IMR-90 (cell line): ENCODE data around the gene GPC6. TPM values are rescaled to one million over a fixed set of nuclear protein-coding genes. Genes with fewer than 3 reads are reported as not detected.

Experiments used
- ATAC-seq: fragments of 200-7000 bp; cut with Tn5 transposase; 2 replicates; pipeline ENCODE4 v1.9.1; 2020; ENCODE audit warnings: low read depth, mild to moderate bottlenecking, moderate library complexity
- BruUV-seq: library from RNA; stranded (reverse); fragments of 400-500 nt; replicated peaks from 2 replicates; lab custom pipeline; 2021; lab: Mats Ljungman, UMichigan
- CTCF ChIA-PET: fragments of 300-600 bp; formaldehyde crosslinking; extraction: SDS; loops from one replicate; lab custom pipeline; 2021; ENCODE audit warnings: antibody characterized with exemption; lab: Yijun Ruan, JAX
- POLR2A ChIA-PET: fragments of 300-600 bp; sonication (Branson Sonifier 250); formaldehyde crosslinking; loops from one replicate; lab custom pipeline; 2022; ENCODE audit warnings: antibody characterized with exemption; ENCODE audit not compliant: unreplicated experiment; lab: Charles Lee
- DNase-seq: peaks from one replicate; pipeline ENCODE4 v3.0.0; 2013
- H2AFZ ChIP-seq: replicated peaks from 2 replicates; pipeline ENCODE3; 2013; ENCODE audit warnings: low read length, mild to moderate bottlenecking; ENCODE audit not compliant: poor library complexity
- H2AK5ac ChIP-seq: 2 replicates; pipeline ENCODE4 v1.6.1; 2013; ENCODE audit warnings: low read depth, low read length, inconsistent platforms
- H2AK9ac ChIP-seq: replicated peaks from 2 replicates; pipeline ENCODE3; 2013; ENCODE audit warnings: mild to moderate bottlenecking, low read depth, low read length, moderate library complexity; ENCODE audit not compliant: poor library complexity
- H2BK120ac ChIP-seq: 2 replicates; pipeline ENCODE4 v1.6.1; 2013; ENCODE audit warnings: low read depth, low read length, inconsistent platforms
- H2BK15ac ChIP-seq: 3 replicates; pipeline ENCODE4 v1.6.1; 2013; ENCODE audit warnings: low read depth, low read length, inconsistent platforms
- H2BK20ac ChIP-seq: 2 replicates; pipeline ENCODE4 v1.6.1; 2013; ENCODE audit warnings: low read depth, mild to moderate bottlenecking, inconsistent platforms, low read length, moderate library complexity
- H2BK5ac ChIP-seq: 2 replicates; pipeline ENCODE4 v1.6.1; 2013; ENCODE audit warnings: mild to moderate bottlenecking, low read depth, low read length, inconsistent platforms; ENCODE audit not compliant: poor library complexity, severe bottlenecking
- H3K14ac ChIP-seq: replicated peaks from 2 replicates; pipeline ENCODE4 v1.6.1; 2013; ENCODE audit warnings: low read depth, low read length, inconsistent platforms
- H3K18ac ChIP-seq: 2 replicates; pipeline ENCODE4 v1.6.1; 2013; ENCODE audit warnings: low read depth, low read length, control low read depth
- H3K23ac ChIP-seq: 2 replicates; pipeline ENCODE4 v1.6.1; 2013; ENCODE audit warnings: low read depth, low read length, inconsistent platforms
- H3K27ac ChIP-seq: 2 replicates; pipeline ENCODE4 v1.5.1; 2013; ENCODE audit warnings: mild to moderate bottlenecking, control low read depth, low read length; ENCODE audit not compliant: insufficient read depth
- H3K27me3 ChIP-seq: 2 replicates; pipeline ENCODE4 v1.6.1; 2013; ENCODE audit warnings: low read length; ENCODE audit not compliant: control insufficient read depth, insufficient read depth
- H3K36me3 ChIP-seq: 2 replicates; pipeline ENCODE4 v1.6.1; 2013; ENCODE audit warnings: low read length, mixed read lengths; ENCODE audit not compliant: control insufficient read depth, insufficient read depth
- H3K4ac ChIP-seq: 2 replicates; pipeline ENCODE4 v1.6.1; 2013; ENCODE audit warnings: low read depth, low read length, inconsistent platforms
- H3K4me1 ChIP-seq: 2 replicates; pipeline ENCODE4 v1.6.1; 2013; ENCODE audit warnings: low read length, mixed read lengths; ENCODE audit not compliant: control insufficient read depth, insufficient read depth
- H3K4me2 ChIP-seq: 2 replicates; pipeline ENCODE4 v1.6.1; 2013; ENCODE audit warnings: low read depth, mild to moderate bottlenecking, control low read depth, low read length, moderate library complexity
- H3K4me3 ChIP-seq: 2 replicates; pipeline ENCODE4 v1.5.1; 2013; ENCODE audit warnings: low read depth, mild to moderate bottlenecking, control low read depth, low read length, moderate library complexity; ENCODE audit not compliant: insufficient read depth
- H3K56ac ChIP-seq: 2 replicates; pipeline ENCODE4 v1.6.1; 2013; ENCODE audit warnings: low read length, inconsistent platforms; ENCODE audit not compliant: insufficient read depth; ENCODE audit errors: extremely low read depth
- H3K79me1 ChIP-seq, 2 experiments: 2 replicates each; pipeline ENCODE4 v1.6.1; 2013; ENCODE audit warnings: low read length in 2 of 2, inconsistent platforms in 1 of 2, low read depth in 1 of 2
- H3K9ac ChIP-seq: 2 replicates; pipeline ENCODE4 v1.6.1; 2013; ENCODE audit warnings: low read depth, low read length, control low read depth
- H3K9me1 ChIP-seq: 2 replicates; pipeline ENCODE4 v1.6.1; 2013; ENCODE audit warnings: low read length, inconsistent platforms; ENCODE audit not compliant: insufficient read depth
- H3K9me3 ChIP-seq: 2 replicates; pipeline ENCODE4 v1.6.1; 2013; ENCODE audit warnings: low read length; ENCODE audit not compliant: control insufficient read depth, insufficient read depth
- H4K20me1 ChIP-seq: 2 replicates; pipeline ENCODE4 v1.6.1; 2013; ENCODE audit warnings: low read length, inconsistent platforms; ENCODE audit not compliant: insufficient read depth
- H4K5ac ChIP-seq: 2 replicates; pipeline ENCODE4 v1.6.1; 2013; ENCODE audit warnings: mild to moderate bottlenecking, low read depth, low read length, control low read depth
- H4K8ac ChIP-seq, 2 experiments: 2 replicates each; pipeline ENCODE4 v1.6.1; 2013; ENCODE audit warnings: low read depth in 2 of 2, low read length in 2 of 2, control low read depth in 1 of 2, inconsistent platforms in 1 of 2
- H4K91ac ChIP-seq: 2 replicates; pipeline ENCODE4 v1.6.1; 2013; ENCODE audit warnings: low read depth, low read length, inconsistent platforms; ENCODE audit not compliant: insufficient read depth
- CEBPB ChIP-seq: IDR thresholded peaks from 2 replicates; pipeline ENCODE4 v1.6.1; 2012; ENCODE audit warnings: low read depth, low read length, improper control_type of control experiment
- RFX5 ChIP-seq: IDR thresholded peaks from 2 replicates; pipeline ENCODE4 v1.8.0; 2012; ENCODE audit warnings: low read depth, mild to moderate bottlenecking, low read length, moderate library complexity
- WGBS, 2 experiments: methylation state at CpG; one replicate each; pipeline versions ENCODE4 v1.1.5 to v1.1.7; 2013; ENCODE audit warnings: missing lambda C conversion rate in 2 of 2; ENCODE audit not compliant: insufficient read length in 1 of 2; ENCODE audit errors: extremely low coverage in 2 of 2; 5-methylcytosine and 5-hydroxymethylcytosine counted together
- dilution Hi-C: fragments of 300-500 bp; cut with HindIII; formaldehyde crosslinking; loops from one replicate; pipeline ENCODE4 v1.14.3; 2018; ENCODE audit warnings: low sequenced_read_pairs; ENCODE audit not compliant: unreplicated experiment
- in situ Hi-C: fragments of 300-500 bp; cut with MboI; formaldehyde crosslinking; loops from 3 replicates; pipeline ENCODE4 v1.14.3; 2019; ENCODE audit warnings: low sequenced_read_pairs, inconsistent platforms, mixed read lengths
- intact Hi-C: fragments of 100-400 bp; cut with micrococcal nuclease; formaldehyde crosslinking; loops from 2 replicates; pipeline ENCODE4 v1.10.0; 2022
- polyA plus RNA-seq, 3 experiments: library from polyadenylated mRNA; depleted of rRNA; stranded (reverse); fragments of >200 nt; gene quantifications; 2 replicates each; pipeline ENCODE4 v1.2.3, GENCODE V29; 2012; ENCODE audit warnings: low replicate concordance in 1 of 3
- total RNA-seq: library from RNA; depleted of rRNA; stranded (reverse); fragments of >200 nt; gene quantifications from 2 replicates; pipeline ENCODE4 v1.2.3, GENCODE V29; 2012

The GPC6 gene
- total and polyA plus RNA-seq, 2 of the 4 experiments (the other 2 are of a cell fraction), result 14.9 to 39.4 TPM

- Histone ChIP-seq H3K27ac (no peak overlapping the region), H2BK15ac (no peak overlapping the region), H3K9me3 (no peaks in the 10 kb centered on the region), H4K20me1 (no peaks in the 10 kb centered on the region), H2AK5ac (no peak overlapping the region), H4K91ac (no peak overlapping the region), H2AK9ac (no peak overlapping the region), H3K4me3 (no peak overlapping the region), H3K23ac (no peak overlapping the region), H3K4me2 (no peak overlapping the region), H3K18ac (no peak overlapping the region), H3K56ac (no peak overlapping the region), H3K9me1 (no peaks in the 10 kb centered on the region), H3K9ac (no peak overlapping the region), H4K5ac (no peak overlapping the region), H2BK20ac (no peak overlapping the region), H3K14ac (no peak overlapping the region), H2BK5ac (no peak overlapping the region), H3K27me3 (no peaks in the 10 kb centered on the region), H3K4ac (no peak overlapping the region), H2BK120ac (no peak overlapping the region), H3K4me1 (no peaks in the 10 kb centered on the region; the same call in none of the 2 replicates), H4K8ac (no peak overlapping the region), H2AFZ (no peak overlapping the region), H3K79me1 (no peaks in the 10 kb centered on the region), H3K36me3 (no peaks in the 10 kb centered on the region)
- intact Hi-C loops (loop anchor here (5.0 kb wide), 1 partner anchor 55 kb away; no protein-coding TSS in a partner anchor), in situ Hi-C loops (no loop called here), dilution Hi-C loops (no loop called here)
- WGBS, 2 experiments, result 40% methylated on average over 2 of the region's 9 CpGs; no CpG with 5 or more reads in 1 of the 2 experiments
- ChIA-PET POLR2A (no interaction called here), CTCF (no interaction called here)
- ATAC-seq (no peak; the same call in 1 of the 2 replicates), DNase-seq (peak; percentile 26)
- TF ChIP-seq RFX5 (no peak), CEBPB (peak; percentile 95)
- no TSS peak for BruUV-seq
These were observed 1025.4 kb downstream of the GPC6 start for GRCh38 chr13:94251831-94252608.
